HG03064 (cell line): Measurements from ENCODE around the gene RCBTB1.
A peak's percentile ranks its signal among the peaks of the same experiment; 100 is the strongest.
"Not testable (repeated sequence)": the region's sequence is repeated elsewhere in the genome, so short reads cannot be mapped to it uniquely, and the experiment has no call there.

Source experiments
- ATAC-seq: cut with Tn5 transposase; IDR thresholded peaks from one replicate; pipeline ENCODE4 v1.9.1; 2021; ENCODE audit warnings: low read depth; ENCODE audit not compliant: unreplicated experiment

The RCBTB1 gene

GRCh38 chr13:49527123-49527522 is 58.2 kb downstream of the RCBTB1 start:
- no peak for ATAC-seq

- ATAC-seq, result no peak
Observed at GRCh38 chr13:49524740-49525501, 60.4 kb downstream of the RCBTB1 start.

GRCh38 chr13:49521224-49521623 is 64.1 kb downstream of the RCBTB1 start:
- ATAC-seq, result no peak

DNA sequence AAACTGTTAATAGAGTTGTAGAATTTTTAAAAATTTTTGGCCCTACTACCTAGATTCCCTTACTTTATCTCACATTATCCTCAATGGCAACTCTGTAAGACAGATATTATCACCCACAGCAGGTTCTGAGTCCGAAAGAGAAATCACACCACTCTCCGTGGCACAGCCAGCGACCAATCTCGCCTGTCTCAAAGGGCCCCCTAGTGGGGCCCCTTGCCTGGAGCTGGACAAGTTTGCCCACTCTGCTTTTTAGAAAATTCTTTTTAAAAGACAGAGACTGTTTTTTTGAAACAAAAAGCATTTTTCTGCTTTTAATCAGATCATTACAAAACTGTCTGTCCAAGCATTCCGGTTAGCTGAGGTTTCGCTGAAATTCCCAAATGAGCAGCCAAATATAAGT is 67.9 kb downstream of the RCBTB1 start:
- no peak for ATAC-seq

DNA sequence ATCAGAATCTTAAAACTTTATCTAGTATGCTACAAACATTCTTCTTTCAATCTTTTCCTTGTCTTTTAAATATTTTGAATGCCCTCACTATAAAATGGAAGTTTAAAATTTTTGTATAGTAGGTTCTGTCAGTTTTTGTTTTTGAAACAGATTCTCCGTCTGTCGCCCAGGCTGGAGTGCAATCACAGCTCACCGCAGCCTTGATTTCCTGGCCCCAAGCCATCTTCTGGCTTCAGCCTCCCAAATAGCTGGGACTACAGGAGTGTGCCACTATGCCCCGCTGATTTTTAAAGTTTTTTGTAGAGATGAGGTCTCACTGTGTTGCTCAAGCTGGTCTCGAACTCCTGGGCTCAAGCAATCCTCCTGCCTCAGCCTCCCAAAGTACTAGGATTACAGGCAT is 68.9 kb downstream of the RCBTB1 start:
- ATAC-seq, result no peak

DNA sequence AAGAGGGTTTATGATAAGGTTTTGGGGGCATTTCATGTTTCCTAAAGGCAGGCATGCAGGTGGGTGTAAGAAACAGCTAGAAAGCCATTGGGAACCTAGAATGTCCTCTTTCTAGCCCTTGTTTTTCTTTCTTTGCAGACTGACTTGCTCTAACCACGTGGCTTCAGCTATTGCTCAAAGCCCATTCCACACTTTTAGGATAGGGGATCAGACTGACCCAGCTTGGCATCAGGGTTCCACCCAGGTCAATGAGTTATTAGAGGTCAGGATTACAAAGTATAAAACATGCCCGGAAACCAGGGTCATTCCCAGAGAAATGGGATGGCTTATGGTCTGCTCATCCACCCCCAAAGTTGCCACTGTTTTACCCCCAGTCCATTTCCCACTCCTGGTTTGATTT is 72.8 kb downstream of the RCBTB1 start:
- ATAC-seq, result no peak

DNA sequence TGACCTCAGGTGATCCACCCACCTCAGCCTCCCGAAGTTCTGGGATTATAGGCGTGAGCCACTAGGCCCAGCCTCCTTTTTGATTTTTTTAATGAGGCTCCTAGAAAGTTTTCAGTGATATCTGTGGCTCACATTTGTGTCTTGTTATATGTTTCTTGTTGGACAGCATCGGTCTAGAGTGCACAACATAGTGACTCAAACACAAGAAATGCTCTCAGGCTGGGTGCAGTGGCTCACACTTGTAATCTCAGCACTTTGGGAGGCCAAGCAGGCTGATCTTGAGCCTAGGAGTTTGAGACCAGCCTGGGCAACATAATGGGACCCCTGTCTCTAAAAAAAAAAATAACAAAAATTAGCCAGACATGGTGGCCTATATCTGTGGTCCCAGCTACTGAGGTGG is 81.4 kb downstream of the RCBTB1 start:
- ATAC-seq, result no peak

DNA sequence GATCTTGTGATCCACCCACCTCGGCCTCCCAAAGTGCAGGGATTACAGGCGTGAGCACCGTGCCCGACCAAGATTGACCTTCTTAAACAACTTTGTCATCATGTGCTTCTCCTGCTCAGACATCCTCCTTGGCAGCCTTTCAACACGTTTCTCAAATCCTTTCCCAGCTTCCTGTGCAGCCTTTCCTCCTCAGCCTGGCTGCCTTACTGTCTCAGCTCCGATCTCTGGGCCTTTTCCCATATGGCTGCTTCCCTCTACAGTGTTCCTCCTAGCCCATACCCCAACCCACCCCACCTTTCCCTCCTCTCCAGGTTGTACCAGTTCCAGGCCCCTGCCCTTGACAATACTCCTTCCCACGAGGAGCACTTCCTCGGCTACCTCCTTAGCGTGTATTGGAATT is 82.4 kb downstream of the RCBTB1 start:
- ATAC-seq, result no peak

DNA sequence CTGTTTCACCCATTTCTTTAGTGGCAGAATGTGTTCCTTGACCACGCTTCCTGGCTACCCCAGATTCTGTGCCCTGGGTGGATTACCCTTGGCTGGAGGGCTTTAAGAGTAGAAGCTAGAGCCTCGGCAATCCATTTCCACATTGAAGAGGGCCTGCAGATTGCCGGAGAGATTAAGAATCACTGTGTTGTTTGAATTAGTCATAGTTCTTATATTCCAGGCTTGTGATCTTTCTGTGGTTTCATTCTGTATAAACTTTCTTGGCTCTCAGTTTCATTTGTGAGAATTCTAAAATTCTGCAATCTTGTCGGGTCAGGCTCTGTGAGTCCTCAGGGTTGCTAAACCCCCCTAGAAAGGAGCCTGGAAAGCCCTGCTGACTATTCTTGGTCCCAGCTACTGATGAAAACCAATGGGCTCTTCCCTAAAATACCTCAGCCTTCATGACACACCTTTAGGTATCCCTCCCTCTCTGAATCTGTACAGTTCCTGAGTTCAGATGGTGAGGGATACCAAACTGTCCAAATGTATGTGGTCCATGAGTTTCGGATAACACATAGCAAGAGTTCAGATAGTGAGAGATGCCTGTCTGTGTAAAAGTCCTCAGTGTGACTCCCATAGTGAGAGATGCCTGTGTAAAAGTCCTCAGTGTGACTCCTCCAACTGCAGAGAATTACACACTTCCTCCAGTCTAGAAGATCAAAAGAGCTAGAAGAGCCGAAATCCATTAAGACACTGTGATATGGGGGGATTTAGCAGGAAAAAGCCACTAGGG is 85.3 kb downstream of the RCBTB1 start:
- no peak for ATAC-seq

GRCh38 chr13:49498206-49498605 is 87.2 kb downstream of the RCBTB1 start:
- ATAC-seq, result no peak

GRCh38 chr13:49497272-49497671 is 88.1 kb downstream of the RCBTB1 start:
- no peak for ATAC-seq

GRCh38 chr13:49496837-49497236 is 88.5 kb downstream of the RCBTB1 start:
- ATAC-seq, result not testable (repeated sequence)

GRCh38 chr13:49495783-49496762 is 89.3 kb downstream of the RCBTB1 start, which contains the start of gene PHF11:
Gene PHF11, plus strand, starts transcription at chr13:49495953. Its CDS starts 49 bp downstream, at chr13:49496002.
- ATAC-seq, result peak; percentile 78

DNA sequence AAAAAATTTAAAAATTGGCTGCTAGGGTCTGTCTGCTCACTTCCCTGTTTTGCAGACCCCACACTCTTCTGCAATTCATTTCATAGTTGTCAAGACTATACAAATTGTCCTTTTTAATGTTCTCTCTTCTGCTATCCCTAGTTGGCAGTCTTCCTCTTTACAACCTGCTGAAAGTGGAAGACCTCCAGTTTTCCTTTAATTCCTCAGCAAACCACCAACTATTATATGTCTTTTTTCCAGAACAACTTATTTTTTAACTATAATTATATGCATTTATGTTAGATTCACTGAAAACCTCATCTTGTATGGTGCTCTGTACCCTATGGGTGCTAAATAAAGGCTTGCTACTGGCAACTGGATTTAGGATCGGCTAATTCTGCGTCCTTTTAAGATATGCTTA is 90.7 kb downstream of the RCBTB1 start:
- no peak for ATAC-seq

DNA sequence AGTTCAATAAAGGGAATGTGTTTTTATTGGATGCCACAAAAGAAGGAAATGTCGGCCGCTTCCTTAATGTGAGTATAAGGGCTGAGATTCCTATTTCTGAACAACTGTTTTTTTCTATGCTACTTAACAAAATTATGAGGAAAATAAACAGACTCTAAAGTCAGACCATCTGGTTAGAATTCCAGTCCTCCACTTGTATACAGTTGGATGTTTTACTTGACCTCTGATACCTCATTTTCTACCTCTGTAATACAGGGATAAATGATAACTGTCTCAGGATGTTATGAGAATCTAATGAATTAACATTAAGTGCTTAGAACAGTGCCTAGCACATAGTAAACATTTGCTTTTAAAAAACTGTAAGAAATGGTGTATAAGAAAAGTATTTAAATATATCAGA is 96.8 kb downstream of the RCBTB1 start:
- ATAC-seq, result no peak
